Mesendoderm (in vitro differentiated cells): ENCODE results near the gene NAB1.
"Not testable (repeated sequence)": the region's sequence is repeated elsewhere in the genome, so short reads cannot be mapped to it uniquely, and the experiment has no call there.

ENCODE experiments used
- DNase-seq: peaks from one replicate; pipeline ENCODE4 v3.0.0; 2013
- H2AK5ac ChIP-seq: 2 replicates; pipeline ENCODE4 v1.6.1; 2013; ENCODE audit warnings: low read length, inconsistent platforms
- H2BK120ac ChIP-seq: 2 replicates; pipeline ENCODE4 v1.6.1; 2013; ENCODE audit warnings: low read depth, mild to moderate bottlenecking, low read length, moderate library complexity, mixed read lengths
- H2BK15ac ChIP-seq: replicated peaks from 2 replicates; pipeline ENCODE4 v1.6.1; 2013; ENCODE audit warnings: low read depth, mild to moderate bottlenecking, moderate library complexity
- H2BK5ac ChIP-seq: 2 replicates; pipeline ENCODE4 v1.6.1; 2013; ENCODE audit warnings: low read length, inconsistent platforms
- H3K18ac ChIP-seq: 2 replicates; pipeline ENCODE4 v1.6.1; 2013; ENCODE audit warnings: mild to moderate bottlenecking, low read length, mixed read lengths
- H3K23ac ChIP-seq: one replicate; pipeline ENCODE4 v1.6.1; 2013; ENCODE audit warnings: low read length
- H3K27ac ChIP-seq: 2 replicates; pipeline ENCODE4 v1.5.1; 2013; ENCODE audit warnings: low read depth, mild to moderate bottlenecking, inconsistent platforms, low read length, moderate library complexity
- H3K27me3 ChIP-seq: 2 replicates; pipeline ENCODE4 v1.6.1; 2013; ENCODE audit warnings: low read length, control low read depth, mild to moderate bottlenecking, inconsistent platforms; ENCODE audit not compliant: insufficient read depth, poor library complexity
- H3K36me3 ChIP-seq: 2 replicates; pipeline ENCODE4 v1.6.1; 2013; ENCODE audit warnings: low read length, inconsistent platforms; ENCODE audit not compliant: control insufficient read depth, insufficient read depth
- H3K4ac ChIP-seq: one replicate; pipeline ENCODE4 v1.6.1; 2013; ENCODE audit warnings: low read depth, mild to moderate bottlenecking, low read length, moderate library complexity
- H3K4me1 ChIP-seq: 2 replicates; pipeline ENCODE4 v1.6.1; 2013; ENCODE audit warnings: low read depth, low read length, inconsistent platforms; ENCODE audit not compliant: control insufficient read depth
- H3K4me2 ChIP-seq: 2 replicates; pipeline ENCODE4 v1.6.1; 2013; ENCODE audit warnings: low read length
- H3K4me3 ChIP-seq: 2 replicates; pipeline ENCODE4 v1.5.1; 2013; ENCODE audit warnings: mild to moderate bottlenecking, low read length
- H3K56ac ChIP-seq: one replicate; pipeline ENCODE4 v1.6.1; 2013; ENCODE audit warnings: low read length
- H3K79me1 ChIP-seq: 2 replicates; pipeline ENCODE4 v1.6.1; 2013; ENCODE audit warnings: low read length, inconsistent platforms
- H3K79me2 ChIP-seq: 2 replicates; pipeline ENCODE4 v1.6.1; 2013; ENCODE audit warnings: mild to moderate bottlenecking, low read length; ENCODE audit not compliant: control insufficient read depth, insufficient read depth
- H3K9ac ChIP-seq: 2 replicates; pipeline ENCODE4 v1.6.1; 2013; ENCODE audit warnings: low read length, inconsistent platforms
- H4K5ac ChIP-seq: one replicate; pipeline ENCODE4 v1.6.1; 2013; ENCODE audit warnings: low read length
- H4K8ac ChIP-seq: one replicate; pipeline ENCODE4 v1.6.1; 2013; ENCODE audit warnings: low read depth, mild to moderate bottlenecking, control low read depth, low read length, moderate library complexity
- WGBS: extraction: QIAGEN DNeasy Blood & Tissue Kit; methylation state at CpG from one replicate; pipeline ENCODE4 v1.1.7; 2013; ENCODE audit warnings: low lambda C conversion rate, missing lambda C conversion rate; ENCODE audit not compliant: insufficient coverage; ENCODE audit errors: extremely low coverage; 5-methylcytosine and 5-hydroxymethylcytosine counted together

NAB1 gene

DNA sequence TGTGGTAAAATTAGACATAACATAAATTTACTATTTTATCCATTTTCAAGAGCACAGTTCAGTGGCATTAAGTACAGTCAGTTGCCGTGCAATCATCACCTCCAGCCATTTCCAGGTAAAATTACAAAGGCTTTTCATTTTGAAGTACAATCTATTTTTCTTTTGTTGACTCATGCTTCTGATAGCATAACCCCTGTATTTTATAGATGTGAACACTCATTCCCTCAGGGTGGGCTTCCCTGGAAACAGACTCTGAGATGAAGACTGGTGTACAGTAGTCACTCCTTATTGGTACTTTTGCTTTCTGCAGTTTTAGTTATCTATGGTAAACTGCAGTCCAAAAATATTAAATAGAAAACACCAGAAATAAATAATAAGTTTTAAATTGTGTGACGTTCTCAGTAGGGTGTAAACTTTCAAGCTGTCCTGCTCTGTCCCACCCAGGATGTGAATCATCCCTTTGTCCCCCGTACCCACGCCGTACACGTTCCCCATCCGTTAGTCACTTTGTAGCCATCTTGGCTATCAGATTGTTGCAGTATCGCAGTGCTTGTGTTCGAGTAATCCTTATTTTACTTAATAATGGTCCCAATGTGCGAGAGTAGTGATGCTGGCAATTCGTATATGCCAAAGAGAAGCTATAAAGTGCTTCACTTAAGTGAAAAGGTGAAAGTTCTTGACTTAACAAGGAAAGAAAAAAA is 41.1 kb upstream of the NAB1 start:
- Histone ChIP-seq H4K5ac (no peak overlapping the region), H3K23ac (no peak overlapping the region), H2BK5ac (no peak overlapping the region), H3K27ac (no peak overlapping the region), H3K27me3 (no peaks in the 10 kb centered on the region), H3K4me1 (no peaks in the 10 kb centered on the region), H2BK15ac (no peak overlapping the region), H3K9ac (no peak overlapping the region), H3K4me3 (no peak overlapping the region), H2AK5ac (no peak overlapping the region), H3K79me1 (no peaks in the 10 kb centered on the region), H4K8ac (no peak overlapping the region), H3K4ac (no peak overlapping the region), H3K79me2 (no peaks in the 10 kb centered on the region), H3K36me3 (no peaks in the 10 kb centered on the region), H2BK120ac (no peak overlapping the region), H3K4me2 (no peak overlapping the region), H3K18ac (no peak overlapping the region), H3K56ac (no peak overlapping the region)
- no peak for DNase-seq
- no CpG with 5 or more reads among the region's 11 CpGs for WGBS

DNA sequence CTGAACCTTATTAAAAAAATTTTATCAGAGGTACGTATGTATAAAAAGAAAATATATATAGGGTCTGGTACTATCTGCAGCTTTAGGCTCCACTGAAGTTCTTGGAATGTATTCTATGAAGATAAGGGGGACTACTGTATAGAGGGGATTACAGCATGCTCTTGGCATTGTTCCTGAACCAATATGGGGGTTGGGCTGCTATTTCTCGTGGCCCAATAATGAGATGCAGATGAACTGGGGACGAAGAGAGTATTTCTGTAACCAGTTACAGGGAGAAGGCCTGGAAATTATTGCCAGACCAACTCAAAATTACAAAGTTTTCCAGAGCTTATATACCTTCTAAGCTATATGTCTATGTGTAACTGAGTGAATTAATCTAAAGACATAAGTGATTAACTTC is 40.0 kb upstream of the NAB1 start:
- not testable (repeated sequence) for H4K8ac ChIP-seq, H3K4me1 ChIP-seq, H3K23ac ChIP-seq, H4K5ac ChIP-seq, H2BK120ac ChIP-seq, H3K9ac ChIP-seq, H3K27me3 ChIP-seq, H3K27ac ChIP-seq, H3K56ac ChIP-seq, H3K4me2 ChIP-seq, H3K36me3 ChIP-seq, H3K18ac ChIP-seq, H2AK5ac ChIP-seq, H2BK5ac ChIP-seq, H3K79me1 ChIP-seq, H3K4ac ChIP-seq, H3K4me3 ChIP-seq, H2BK15ac ChIP-seq, H3K79me2 ChIP-seq, DNase-seq
- no CpG with 5 or more reads among the region's 3 CpGs for WGBS

DNA sequence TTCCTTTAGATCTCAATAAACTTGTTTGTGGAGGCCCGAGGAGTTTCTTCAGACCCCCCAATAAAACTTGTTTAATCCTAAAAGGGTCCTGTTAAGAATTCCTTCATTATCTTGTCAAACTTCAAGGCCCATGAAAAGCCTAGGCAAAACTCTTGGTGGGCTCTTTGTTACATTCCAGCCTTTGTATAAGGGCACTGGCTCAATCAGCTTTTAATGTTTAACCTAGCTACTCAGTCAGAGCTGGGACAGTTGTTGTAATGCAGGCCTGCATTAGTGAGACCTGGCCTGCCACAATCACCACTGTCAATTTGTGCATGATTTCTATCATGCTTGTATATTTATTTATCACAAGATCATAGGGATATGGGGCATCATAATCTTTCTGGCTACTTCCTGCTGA is 39.5 kb upstream of the NAB1 start:
- not testable (repeated sequence) for H3K79me2 ChIP-seq, H2BK15ac ChIP-seq, H3K36me3 ChIP-seq, DNase-seq, H3K79me1 ChIP-seq, H3K4ac ChIP-seq, H2BK5ac ChIP-seq, H3K27me3 ChIP-seq, H3K9ac ChIP-seq, H2BK120ac ChIP-seq, H3K4me3 ChIP-seq, H4K8ac ChIP-seq, H4K5ac ChIP-seq, H3K18ac ChIP-seq, H2AK5ac ChIP-seq, H3K4me1 ChIP-seq, H3K56ac ChIP-seq, H3K27ac ChIP-seq, H3K4me2 ChIP-seq, H3K23ac ChIP-seq
- no CpG with 5 or more reads among the region's 1 CpG for WGBS

DNA sequence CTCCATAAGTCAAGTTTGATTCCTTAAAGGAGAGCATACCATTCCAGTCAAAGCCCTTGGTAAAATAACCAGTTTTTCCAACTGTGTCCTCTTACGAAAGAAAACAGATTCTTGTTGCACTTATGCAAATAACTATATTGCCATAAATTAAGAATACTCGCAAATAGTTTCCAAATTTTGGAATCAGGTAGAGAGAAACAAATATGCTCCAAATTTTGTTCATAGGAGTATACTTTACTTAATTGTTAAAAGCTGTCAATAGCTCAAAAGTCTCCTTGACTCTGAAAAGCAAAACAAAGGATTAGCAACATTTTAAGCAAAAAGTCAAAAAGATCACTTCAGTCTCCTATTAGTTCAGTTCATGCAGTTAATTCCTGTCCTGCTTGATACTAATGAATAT is 38.4 kb upstream of the NAB1 start:
- not testable (repeated sequence) for H4K8ac ChIP-seq, H3K23ac ChIP-seq, H4K5ac ChIP-seq, H3K18ac ChIP-seq, H3K79me2 ChIP-seq, H3K4me3 ChIP-seq, H3K27me3 ChIP-seq, H3K9ac ChIP-seq, H2BK5ac ChIP-seq, H3K27ac ChIP-seq, H3K79me1 ChIP-seq, H3K56ac ChIP-seq, H2BK15ac ChIP-seq, H2BK120ac ChIP-seq, H3K4me1 ChIP-seq, H2AK5ac ChIP-seq, H3K4ac ChIP-seq, H3K4me2 ChIP-seq, DNase-seq, H3K36me3 ChIP-seq
- no CpG with 5 or more reads among the region's 2 CpGs for WGBS

DNA sequence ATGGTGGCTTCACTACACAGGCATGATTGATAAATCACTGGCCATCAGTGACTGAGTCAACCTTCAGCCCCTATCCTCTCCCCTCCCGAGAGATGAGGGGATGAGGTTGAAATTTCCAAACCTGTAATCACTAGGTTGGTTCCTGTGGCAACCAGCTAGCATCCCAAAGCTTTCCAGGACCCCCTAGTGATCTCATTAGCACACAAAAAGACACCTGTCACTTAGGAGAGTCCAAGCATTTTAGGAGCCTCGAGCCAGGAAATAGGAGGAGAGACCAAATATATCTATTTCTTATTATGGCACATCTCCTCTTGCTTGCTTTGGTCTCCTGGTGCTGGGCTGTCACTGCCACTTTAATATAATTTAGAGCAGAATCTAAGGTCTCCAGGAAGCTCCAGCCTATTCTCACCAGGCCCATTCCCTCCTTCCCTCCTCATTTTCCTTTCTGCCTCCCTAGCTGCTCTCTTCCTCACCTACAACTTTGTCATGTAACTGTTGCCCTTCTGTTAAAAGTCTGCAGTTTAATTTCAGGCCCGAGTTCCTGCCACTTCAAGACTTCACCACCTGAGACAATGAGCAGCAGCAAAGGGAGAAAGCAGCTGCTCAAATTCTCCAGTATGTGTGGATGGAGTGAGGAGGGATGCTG is 33.2 kb upstream of the NAB1 start:
- H3K79me2 ChIP-seq, result no peaks in the 10 kb centered on the region
- H2AK5ac ChIP-seq, result no peak overlapping the region
- H3K27ac ChIP-seq, result no peak overlapping the region
- H3K36me3 ChIP-seq, result no peaks in the 10 kb centered on the region
- H2BK5ac ChIP-seq, result no peak overlapping the region
- peaks cover 6% of the 10 kb centered on the region for H3K4me1 ChIP-seq
- no peak overlapping the region for H2BK15ac ChIP-seq
- H4K8ac ChIP-seq, result no peak overlapping the region
- H3K4me2 ChIP-seq, result no peak overlapping the region
- H3K4ac ChIP-seq, result no peak overlapping the region
- H3K79me1 ChIP-seq, result no peaks in the 10 kb centered on the region
- H3K18ac ChIP-seq, result peak overlapping the region; percentile 9
- peak; percentile 93 for DNase-seq
- no peak overlapping the region for H4K5ac ChIP-seq
- no peak overlapping the region for H2BK120ac ChIP-seq
- H3K4me3 ChIP-seq, result no peak overlapping the region
- H3K9ac ChIP-seq, result no peak overlapping the region
- no peak overlapping the region for H3K23ac ChIP-seq
- no peaks in the 10 kb centered on the region for H3K27me3 ChIP-seq
- H3K56ac ChIP-seq, result no peak overlapping the region
- WGBS, result no CpG with 5 or more reads among the region's 3 CpGs

DNA sequence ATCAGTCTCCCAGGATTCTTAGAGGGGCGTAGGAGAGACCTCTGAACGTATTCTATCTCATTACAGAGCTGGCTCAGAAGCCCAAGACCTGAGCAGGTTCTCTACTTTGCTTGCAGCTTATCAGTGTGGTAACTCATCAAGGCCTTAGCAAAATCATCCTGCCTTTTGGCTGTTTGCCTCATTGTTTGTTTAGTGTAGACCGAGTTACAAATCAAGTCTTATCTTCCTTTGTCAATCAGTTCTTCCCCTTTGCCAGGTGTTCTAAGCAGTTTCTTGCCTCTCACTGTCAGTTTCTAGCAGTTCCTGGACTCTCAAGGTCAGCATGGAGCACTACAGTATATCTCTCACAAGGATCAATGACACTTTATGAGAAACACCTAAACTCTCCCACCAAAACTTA is 30.9 kb upstream of the NAB1 start:
- Histone ChIP-seq H3K79me2 (no peaks in the 10 kb centered on the region), H3K56ac (no peak overlapping the region), H3K4me2 (no peak overlapping the region), H2BK5ac (no peak overlapping the region), H3K36me3 (no peaks in the 10 kb centered on the region), H3K4ac (no peak overlapping the region), H2BK120ac (no peak overlapping the region), H2BK15ac (no peak overlapping the region), H2AK5ac (no peak overlapping the region), H3K79me1 (no peaks in the 10 kb centered on the region), H3K27me3 (no peaks in the 10 kb centered on the region), H3K4me1 (peaks cover 6% of the 10 kb centered on the region), H3K4me3 (no peak overlapping the region), H3K9ac (no peak overlapping the region), H4K8ac (no peak overlapping the region), H4K5ac (no peak overlapping the region), H3K27ac (no peak overlapping the region), H3K18ac (no peak overlapping the region), H3K23ac (no peak overlapping the region)
- no CpG with 5 or more reads among the region's 3 CpGs for WGBS
- peak; percentile 39 for DNase-seq
